Skin epidermis (tissue), 12 donors: Measurements from ENCODE around the gene ATF6B.
"Not testable (repeated sequence)": the region's sequence is repeated elsewhere in the genome, so short reads cannot be mapped to it uniquely, and the experiment has no call there.

Experiments
- H3K27ac ChIP-seq, 21 experiments: fragments of 200-600 bp; sonication (generic) in 11 of 21; one replicate each; pipeline ENCODE4 v1.5.0; 2020; ENCODE audit warnings: mild to moderate bottlenecking in 3 of 21, inconsistent platforms in 2 of 21, moderate library complexity in 2 of 21
- H3K4me3 ChIP-seq, 7 experiments: fragments of 200-600 bp; sonication (generic) in 2 of 7; one replicate each; pipeline ENCODE4 v1.5.0; 2020; ENCODE audit warnings: inconsistent platforms in 2 of 7, mild to moderate bottlenecking in 2 of 7, moderate library complexity in 1 of 7

ATF6B gene

GRCh38 chr6:32158052-32158451 lies 30.0 kb upstream of the ATF6B start:
- Histone ChIP-seq H3K4me3 (no peak overlapping the region), H3K27ac (no peak overlapping the region)

- Histone ChIP-seq H3K4me3 (no peak overlapping the region), H3K27ac (no peak overlapping the region)
These were observed 28.8 kb upstream of the ATF6B start for GRCh38 chr6:32156891-32157290.

GRCh38 chr6:32154514-32155161 lies 26.6 kb upstream of the ATF6B start:
- Histone ChIP-seq H3K27ac (peak overlapping the region; percentile 31 to 96 (median 86)), H3K4me3 (peak overlapping the region; percentile 56 to 78 (median 71))

- Histone ChIP-seq H3K27ac (peak within 1 kb of the TSS; percentile 31 to 96 (median 86)), H3K4me3 (peak within 1 kb of the TSS; percentile 56 to 78 (median 71))
These were observed 25.8 kb upstream of the ATF6B start, which contains the start of gene PPT2 for GRCh38 chr6:32153564-32154513. Gene PPT2, plus strand, starts transcription at chr6:32154141. Its CDS starts 454 bp downstream, at chr6:32154595.

GRCh38 chr6:32152769-32153563 lies 24.9 kb upstream of the ATF6B start:
- peak overlapping the region; percentile 0 to 96 (median 86) for H3K27ac ChIP-seq
- peak overlapping the region; percentile 56 to 78 (median 71) for H3K4me3 ChIP-seq

- H3K27ac ChIP-seq, result peak within 1 kb of the TSS in 17 of 21 experiments; percentile 19 to 96 (median 87)
These were observed 24.1 kb upstream of the ATF6B start, which contains the start of gene PRRT1 for GRCh38 chr6:32151863-32152768. Gene PRRT1, minus strand, starts transcription at chr6:32151939. Its CDS starts 112 bp downstream, at chr6:32151827.

GRCh38 chr6:32151181-32151862 lies 23.3 kb upstream of the ATF6B start:
- Histone ChIP-seq H3K27ac (peak overlapping the region in 1 of 21 experiments; percentile 77), H3K4me3 (peak overlapping the region in 3 of 7 experiments; percentile 13 to 27 (median 26))

More at GRCh38 chr6:32151863-32152768, 24.1 kb upstream of the ATF6B start, which contains the start of gene PRRT1:
- H3K4me3 ChIP-seq, result peak within 1 kb of the TSS in 6 of 7 experiments; percentile 56 to 78 (median 72)

- no peak overlapping the region for H3K27ac ChIP-seq
- H3K4me3 ChIP-seq, result no peak overlapping the region
These were observed 22.2 kb upstream of the ATF6B start for GRCh38 chr6:32149932-32150870.

- Histone ChIP-seq H3K27ac (peak overlapping the region in 2 of 21 experiments; percentile 5 to 44), H3K4me3 (peak overlapping the region; percentile 15 to 43 (median 25))
These were observed 21.2 kb upstream of the ATF6B start for GRCh38 chr6:32149092-32149755.

- H3K4me3 ChIP-seq, result peak overlapping the region; percentile 15 to 43 (median 25)
These were observed 20.4 kb upstream of the ATF6B start for GRCh38 chr6:32148289-32149091.

GRCh38 chr6:32147401-32148132 lies 19.5 kb upstream of the ATF6B start:
- peak overlapping the region in 1 of 7 experiments; percentile 43 for H3K4me3 ChIP-seq

More at GRCh38 chr6:32148289-32149091, 20.4 kb upstream of the ATF6B start:
- H3K27ac ChIP-seq, result peak overlapping the region in 7 of 21 experiments; percentile 15 to 59 (median 44)

GRCh38 chr6:32146687-32147086 lies 18.6 kb upstream of the ATF6B start:
- Histone ChIP-seq H3K27ac (peak overlapping the region in 1 of 21 experiments; percentile 19), H3K4me3 (no peak overlapping the region)

More at GRCh38 chr6:32147401-32148132, 19.5 kb upstream of the ATF6B start:
- H3K27ac ChIP-seq, result no peak overlapping the region

- peak overlapping the region in 1 of 21 experiments; percentile 19 for H3K27ac ChIP-seq
- no peak overlapping the region for H3K4me3 ChIP-seq
These were observed 18.2 kb upstream of the ATF6B start for GRCh38 chr6:32146287-32146686.

- H3K27ac ChIP-seq, result peak overlapping the region in 6 of 21 experiments; percentile 16 to 35 (median 19)
- not testable (repeated sequence) for H3K4me3 ChIP-seq
These were observed 16.2 kb upstream of the ATF6B start for GRCh38 chr6:32144238-32144637.
